Muscle of leg (tissue), 11 donors: ENCODE results near the gene MSI2. TPM values are rescaled to one million over a fixed set of nuclear protein-coding genes. Genes with fewer than 3 reads are reported as not detected.

ENCODE experiments used
- DNase-seq: peaks from one replicate; pipeline ENCODE4 v3.0.0; 2013
- H3K27ac ChIP-seq: one replicate; pipeline ENCODE4 v1.5.1; 2013; ENCODE audit warnings: mild to moderate bottlenecking, low read length, control low read depth
- H3K27me3 ChIP-seq: one replicate; pipeline ENCODE4 v1.6.1; 2013; ENCODE audit warnings: low read length; ENCODE audit not compliant: control insufficient read depth, insufficient read depth
- H3K36me3 ChIP-seq: one replicate; pipeline ENCODE4 v1.6.1; 2013; ENCODE audit warnings: low read length; ENCODE audit not compliant: control insufficient read depth, insufficient read depth
- H3K4me1 ChIP-seq: one replicate; pipeline ENCODE4 v1.6.1; 2013; ENCODE audit warnings: low read length; ENCODE audit not compliant: control insufficient read depth, insufficient read depth
- H3K4me3 ChIP-seq: one replicate; pipeline ENCODE4 v1.5.1; 2013; ENCODE audit warnings: low read length, control low read depth
- H3K9me3 ChIP-seq: replicated peaks from 2 replicates; pipeline ENCODE4 v1.6.1; 2013; ENCODE audit warnings: low read depth, low read length; ENCODE audit not compliant: control insufficient read depth
- WGBS: methylation state at CpG from one replicate; pipeline ENCODE4 v1.1.5; 2013; ENCODE audit warnings: missing lambda C conversion rate; ENCODE audit not compliant: insufficient coverage; 5-methylcytosine and 5-hydroxymethylcytosine counted together
- polyA plus RNA-seq, 8 donors: library from polyadenylated mRNA; unstranded; fragments of 120-200 nt; gene quantifications; one replicate each; pipeline versions ENCODE4 v1.2.1 to v1.2.3, GENCODE V29; 2013; ENCODE audit warnings: inconsistent platforms in 1 of 8, low replicate concordance in 1 of 8; ENCODE audit not compliant: insufficient read length in 8 of 8, insufficient read depth in 1 of 8
- total RNA-seq: library from RNA; stranded (reverse); fragments of 120-200 nt; gene quantifications from one replicate; pipeline ENCODE4 v1.2.4, GENCODE V29; 2013

The MSI2 gene
- total and polyA plus RNA-seq, 9 donors = 21.5 to 32.0 (median 27.4) TPM

DNA sequence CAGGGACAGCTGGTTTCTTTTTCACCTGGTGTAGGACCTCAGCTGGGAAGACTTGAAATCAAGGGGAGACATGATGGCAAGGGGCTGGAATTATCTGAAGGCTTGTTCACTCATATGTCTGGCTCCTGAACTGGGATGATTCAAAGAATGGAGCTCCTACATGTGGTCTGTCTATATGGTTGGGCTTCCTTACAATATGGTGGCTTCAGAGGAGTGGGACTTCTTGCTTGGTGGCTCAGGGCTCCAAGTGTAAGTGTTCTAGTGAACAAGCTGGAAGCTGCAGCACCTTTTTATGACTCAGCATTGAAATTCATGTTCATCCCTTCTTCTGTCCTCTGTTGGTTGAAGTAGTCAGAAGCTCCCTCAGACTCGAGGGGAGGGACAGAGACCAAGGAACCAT, 127.9 kb downstream of the MSI2 start:
- H3K27me3 ChIP-seq = no peaks in the 10 kb centered on the region
- no peak for DNase-seq
- H3K4me3 ChIP-seq = no peak overlapping the region
- peaks cover 6% of the 10 kb centered on the region for H3K4me1 ChIP-seq
- H3K36me3 ChIP-seq = no peaks in the 10 kb centered on the region
- WGBS = no CpG with 5 or more reads among the region's 1 CpG
- H3K9me3 ChIP-seq = peaks cover 9% of the 10 kb centered on the region
- H3K27ac ChIP-seq = no peak overlapping the region

DNA sequence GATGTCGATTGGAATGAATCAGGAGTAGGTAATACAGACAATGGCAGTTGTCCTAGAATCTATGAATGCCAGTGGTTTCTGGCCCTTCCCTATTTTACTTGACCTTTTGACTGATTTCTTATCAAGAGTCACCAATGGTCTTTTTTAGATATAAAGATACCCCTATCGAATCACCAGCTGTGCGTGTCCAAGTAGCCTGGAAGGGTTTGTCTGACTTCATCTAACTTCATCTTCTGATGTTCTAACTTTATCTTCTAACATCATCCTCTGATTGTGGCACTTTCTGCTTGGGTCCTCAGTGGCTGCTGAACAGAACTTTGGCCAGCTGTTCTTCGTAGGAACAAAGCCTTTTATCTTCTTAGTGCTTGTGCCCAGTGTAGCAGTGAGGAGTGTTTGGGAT, 129.7 kb downstream of the MSI2 start:
- no peak for DNase-seq
- Histone ChIP-seq H3K36me3 (no peaks in the 10 kb centered on the region), H3K4me1 (no peaks in the 10 kb centered on the region), H3K4me3 (no peak overlapping the region), H3K9me3 (peaks cover 9% of the 10 kb centered on the region), H3K27me3 (no peaks in the 10 kb centered on the region), H3K27ac (no peak overlapping the region)
- 100% methylated on average over 1 of the region's 4 CpGs for WGBS

DNA sequence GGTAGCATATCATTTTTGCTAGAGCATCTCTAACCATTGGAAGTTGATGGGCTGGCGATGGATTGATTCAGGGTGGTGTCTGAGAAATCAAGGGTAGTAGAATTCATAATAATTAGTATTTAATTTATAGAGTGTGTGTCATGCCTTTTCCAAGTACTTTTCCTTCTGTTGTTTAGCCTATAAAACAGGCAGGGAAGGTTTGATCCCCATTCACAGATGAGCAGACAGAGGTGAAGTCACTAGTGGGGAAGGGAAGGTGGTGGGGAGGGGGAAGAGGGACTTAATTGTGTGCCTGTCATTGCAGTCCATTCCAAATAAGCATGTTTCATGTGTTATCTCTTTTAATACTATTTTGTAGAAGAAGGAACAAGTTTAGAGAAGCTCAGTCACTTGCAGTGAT, 131.3 kb downstream of the MSI2 start:
- H3K36me3 ChIP-seq = no peaks in the 10 kb centered on the region
- peaks cover 9% of the 10 kb centered on the region for H3K9me3 ChIP-seq
- H3K27ac ChIP-seq = no peak overlapping the region
- no peak for DNase-seq
- no peaks in the 10 kb centered on the region for H3K4me1 ChIP-seq
- H3K4me3 ChIP-seq = no peak overlapping the region
- no peaks in the 10 kb centered on the region for H3K27me3 ChIP-seq
- no CpG with 5 or more reads among the region's 1 CpG for WGBS

GRCh38 chr17:57388131-57388725, 131.9 kb downstream of the MSI2 start:
- Histone ChIP-seq H3K27me3 (no peaks in the 10 kb centered on the region), H3K4me1 (no peaks in the 10 kb centered on the region), H3K4me3 (no peak overlapping the region), H3K9me3 (peaks cover 13% of the 10 kb centered on the region), H3K27ac (no peak overlapping the region), H3K36me3 (no peaks in the 10 kb centered on the region)
- no peak for DNase-seq
- WGBS = 82% methylated on average over 2 of the region's 5 CpGs

GRCh38 chr17:57389473-57389872, 133.2 kb downstream of the MSI2 start:
- Histone ChIP-seq H3K27ac (no peak overlapping the region), H3K27me3 (no peaks in the 10 kb centered on the region), H3K36me3 (no peaks in the 10 kb centered on the region), H3K4me1 (no peaks in the 10 kb centered on the region), H3K9me3 (peaks cover 13% of the 10 kb centered on the region), H3K4me3 (no peak overlapping the region)
- no peak for DNase-seq
- 86% methylated on average over 1 of the region's 2 CpGs for WGBS

- H3K9me3 ChIP-seq = peaks cover 13% of the 10 kb centered on the region
- no peak overlapping the region for H3K27ac ChIP-seq
- H3K4me1 ChIP-seq = no peaks in the 10 kb centered on the region
- 74% methylated on average over 6 of the region's 11 CpGs for WGBS
- no peak overlapping the region for H3K4me3 ChIP-seq
- no peaks in the 10 kb centered on the region for H3K27me3 ChIP-seq
- DNase-seq = no peak
- no peaks in the 10 kb centered on the region for H3K36me3 ChIP-seq
Measured at GRCh38 chr17:57391076-57391825, 134.9 kb downstream of the MSI2 start.

GRCh38 chr17:57391857-57392471, 135.6 kb downstream of the MSI2 start:
- H3K4me3 ChIP-seq = no peak overlapping the region
- H3K9me3 ChIP-seq = peaks cover 13% of the 10 kb centered on the region
- no peak for DNase-seq
- H3K27ac ChIP-seq = no peak overlapping the region
- H3K36me3 ChIP-seq = no peaks in the 10 kb centered on the region
- 62% methylated on average over 2 of the region's 11 CpGs for WGBS
- no peaks in the 10 kb centered on the region for H3K27me3 ChIP-seq
- H3K4me1 ChIP-seq = no peaks in the 10 kb centered on the region

GRCh38 chr17:57393368-57393767, 137.0 kb downstream of the MSI2 start:
- Histone ChIP-seq H3K9me3 (peaks cover 7% of the 10 kb centered on the region), H3K27me3 (no peaks in the 10 kb centered on the region), H3K4me3 (no peak overlapping the region), H3K36me3 (no peaks in the 10 kb centered on the region), H3K4me1 (no peaks in the 10 kb centered on the region), H3K27ac (no peak overlapping the region)
- DNase-seq = no peak
- WGBS = no CpG with 5 or more reads among the region's 6 CpGs

GRCh38 chr17:57394375-57394774, 138.1 kb downstream of the MSI2 start:
- Histone ChIP-seq H3K27me3 (no peaks in the 10 kb centered on the region), H3K4me1 (no peaks in the 10 kb centered on the region), H3K4me3 (no peak overlapping the region), H3K9me3 (peaks cover 7% of the 10 kb centered on the region), H3K36me3 (no peaks in the 10 kb centered on the region), H3K27ac (no peak overlapping the region)
- no peak for DNase-seq
- WGBS = no CpG with 5 or more reads among the region's 2 CpGs

DNA sequence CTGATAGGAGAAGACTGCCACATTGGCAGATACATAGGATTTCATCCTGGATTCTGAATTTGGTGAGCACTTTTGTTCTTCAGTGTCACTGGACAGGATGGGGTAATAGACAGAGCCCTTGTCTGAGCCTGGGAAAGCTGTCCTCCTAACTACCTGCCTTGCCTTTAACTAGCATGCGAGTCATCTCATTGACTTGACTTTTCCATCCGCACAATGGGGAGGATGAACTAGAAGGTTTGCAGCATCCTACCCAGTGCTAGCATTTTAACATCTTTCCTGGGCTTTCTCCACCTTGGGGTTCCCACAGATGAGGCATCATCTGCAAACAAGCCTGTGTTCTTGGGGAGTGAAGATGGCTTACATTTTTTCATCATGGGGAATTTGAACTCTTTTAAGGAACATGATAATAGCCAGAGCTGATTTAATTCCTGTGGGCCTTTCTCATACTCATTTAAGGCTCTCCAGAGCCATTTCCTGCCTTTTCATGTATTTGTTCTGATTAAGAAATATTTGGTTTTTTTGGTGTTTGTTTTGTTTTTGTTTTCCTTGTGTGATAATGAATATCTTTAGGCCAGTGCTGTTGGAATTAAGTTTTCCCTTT, 139.5 kb downstream of the MSI2 start:
- Histone ChIP-seq H3K36me3 (no peaks in the 10 kb centered on the region), H3K27ac (no peak overlapping the region), H3K9me3 (peaks cover 7% of the 10 kb centered on the region), H3K4me3 (no peak overlapping the region), H3K4me1 (no peaks in the 10 kb centered on the region), H3K27me3 (no peaks in the 10 kb centered on the region)
- 100% methylated on average over 1 of the region's 2 CpGs for WGBS
- no peak for DNase-seq
